Activated naive CD4-positive, alpha-beta T cell (primary cell): ENCODE data around the gene GLP1R.
"Not testable (repeated sequence)": the region's sequence is repeated elsewhere in the genome, so short reads cannot be mapped to it uniquely, and the experiment has no call there.

ENCODE experiments used
- DNase-seq, 4 experiments: peaks; one replicate each; lab custom pipeline; 2025; lab: John Stamatoyannopoulos, UW

GLP1R gene

DNA sequence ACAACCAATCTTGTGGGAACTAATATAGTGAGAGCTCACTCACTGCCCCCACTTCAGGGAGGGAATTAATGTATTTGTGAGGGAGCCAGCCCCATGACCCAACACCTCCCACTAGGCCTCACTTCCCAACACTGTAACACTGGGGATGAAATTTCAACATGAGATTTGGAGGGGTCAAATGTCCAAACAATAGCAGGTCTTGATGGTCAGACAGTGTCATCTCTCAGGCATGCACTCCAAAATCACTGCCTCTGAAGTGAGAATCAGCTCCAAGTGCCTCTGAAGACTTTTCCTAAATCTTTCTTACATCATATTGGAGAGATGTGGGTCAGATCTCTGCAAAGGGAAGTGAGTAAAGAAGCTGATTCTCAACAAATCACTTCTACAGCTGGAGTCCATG is 80.3 kb downstream of the GLP1R start:
- DNase-seq = no peak

DNA sequence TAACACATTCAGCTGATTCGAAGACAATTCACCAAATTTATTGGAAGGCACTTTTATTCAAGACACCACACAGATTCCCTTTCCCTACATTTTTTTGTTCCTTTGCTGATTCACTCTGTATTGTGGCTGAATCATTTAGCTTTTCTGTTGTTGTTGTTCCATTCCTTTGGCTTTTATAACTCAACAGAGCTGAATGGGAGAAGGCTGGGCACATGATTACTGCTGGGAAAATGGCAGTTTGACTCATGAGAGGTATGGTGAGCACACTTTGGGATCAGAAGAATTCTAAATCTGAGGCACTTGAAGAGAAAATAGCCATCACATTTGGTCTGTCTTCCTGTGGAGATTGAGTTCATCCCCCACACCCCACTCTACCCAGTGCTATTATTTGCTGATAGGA is 82.1 kb downstream of the GLP1R start:
- DNase-seq = no peak

- DNase-seq = not testable (repeated sequence)
Measured at GRCh38 chr6:39134761-39135160, 86.2 kb downstream of the GLP1R start.

DNA sequence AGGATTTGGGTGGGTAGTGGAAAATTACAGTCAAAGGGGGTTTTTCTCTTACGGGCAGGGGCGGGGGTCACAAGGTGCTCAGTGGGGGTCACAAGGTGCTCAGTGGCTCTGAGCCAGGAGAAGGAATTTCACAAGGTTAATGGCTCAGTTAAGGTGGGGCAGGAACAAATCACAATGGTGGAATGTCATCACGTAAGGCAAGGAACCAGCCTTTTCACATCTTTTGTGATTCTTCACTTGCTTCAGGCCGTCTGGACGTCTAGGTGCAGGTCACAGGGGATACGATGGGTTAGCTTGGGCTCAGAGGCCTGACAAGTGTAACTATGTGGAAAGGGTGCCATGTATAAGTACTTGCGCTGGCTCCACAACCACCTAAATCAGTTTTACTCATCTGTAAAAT is 87.6 kb downstream of the GLP1R start:
- DNase-seq = not testable (repeated sequence)

DNA sequence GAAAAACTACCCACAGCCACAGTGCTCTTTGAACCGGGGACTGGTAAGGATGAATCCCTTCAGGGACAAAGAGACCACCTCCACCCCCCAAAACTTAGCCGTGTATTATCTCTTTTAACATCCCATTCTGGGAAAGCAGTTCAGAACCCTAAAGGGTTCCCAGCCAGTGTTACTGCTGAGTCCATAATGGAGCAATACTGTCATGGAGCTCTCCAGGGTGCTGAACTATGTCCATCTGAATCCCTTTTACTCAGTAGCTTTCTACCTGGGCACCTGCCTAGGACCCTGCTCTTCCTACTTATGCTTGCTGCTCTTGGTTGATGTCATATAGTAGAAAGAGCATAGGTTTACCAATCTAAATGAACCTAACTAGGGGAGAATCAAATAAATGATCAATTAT is 88.7 kb downstream of the GLP1R start:
- no peak for DNase-seq
